Upper lobe of left lung (tissue), 6 donors: Measurements from ENCODE around the gene BOD1L2. TPM values are rescaled to one million over a fixed set of nuclear protein-coding genes. Genes with fewer than 3 reads are reported as not detected.

Experiments used
- ATAC-seq, 2 donors: fragments of 200-7000 bp; cut with Tn5 transposase; one replicate each; pipeline ENCODE4 v1.9.1; 2022; ENCODE audit warnings: mild to moderate bottlenecking in 2 of 2, moderate library complexity in 2 of 2; ENCODE audit not compliant: low FRiP score in 2 of 2
- DNase-seq, 2 donors: peaks; one replicate each; pipeline ENCODE4 v3.0.0-alpha.2; 2019 to 2020
- H3K27ac ChIP-seq, 4 donors: fragments of 200-600 bp; sonication (generic); one replicate each; pipeline ENCODE4 v1.5.1; 2016 to 2019
- H3K27me3 ChIP-seq, 4 donors: fragments of 200-600 bp; sonication (generic); one replicate each; pipeline ENCODE4 v1.5.1; 2017 to 2019
- H3K36me3 ChIP-seq, 4 donors: fragments of 200-600 bp; sonication (generic); one replicate each; pipeline ENCODE4 v1.5.1; 2016 to 2019
- H3K4me1 ChIP-seq, 4 donors: fragments of 200-600 bp; sonication (generic); one replicate each; pipeline ENCODE4 v1.5.1; 2018 to 2019
- H3K4me3 ChIP-seq, 4 donors: fragments of 200-600 bp; sonication (generic); one replicate each; pipeline ENCODE4 v1.5.1; 2017 to 2019; ENCODE audit warnings: mild to moderate bottlenecking in 2 of 4, moderate library complexity in 1 of 4
- H3K9me3 ChIP-seq, 4 donors: fragments of 200-600 bp; sonication (generic); one replicate each; pipeline ENCODE4 v1.5.1; 2018 to 2019
- EP300 ChIP-seq, 4 donors: sonication (generic); formaldehyde crosslinking; IDR thresholded peaks; one replicate each; pipeline ENCODE4 v1.5.1; 2017; ENCODE audit warnings: antibody characterized with exemption in 4 of 4, control low read depth in 2 of 4
- POLR2A ChIP-seq, 4 donors: fragments of 450-650 bp; IDR thresholded peaks; one replicate each; pipeline ENCODE4 v1.5.1; 2016 to 2017; ENCODE audit warnings: antibody characterized with exemption in 4 of 4, mild to moderate bottlenecking in 2 of 4
- POLR2AphosphoS5 ChIP-seq, 2 donors: sonication (generic); formaldehyde crosslinking; IDR thresholded peaks; one replicate each; pipeline ENCODE4 v1.5.1; 2017; ENCODE audit warnings: antibody characterized with exemption in 2 of 2
- WGBS, 2 donors: methylation state at CpG; one replicate each; pipeline ENCODE4 v1.1.5; 2017 to 2018; 5-methylcytosine and 5-hydroxymethylcytosine counted together
- total RNA-seq, 6 donors: library from RNA; depleted of rRNA in 4 of 6; stranded (reverse); fragments of >200 nt in 4 of 6; gene quantifications; one replicate each; pipeline versions ENCODE4 v1.1.0 to v1.2.1, GENCODE V29; 2016 to 2021
- TF ChIP-seq, protein P1 (sequence below), 6 experiments: fragments of 450-650 bp in 4 of 6; fragments of 200-600 bp in 2 of 6; sonication (generic) in 2 of 6; IDR thresholded peaks; one replicate each; pipeline ENCODE4 v1.5.1; 2016 to 2019; ENCODE audit warnings: antibody characterized with exemption in 6 of 6
- donor health status: DM: no; HTN: no; CAD: no; lungs with moderate emphysema.
- donor health status: DM: no; HTN: yes; CAD: no; lungs with severe emphysema.

The BOD1L2 gene
- total RNA-seq, 6 donors from 2014 or later, result not detected

DNA sequence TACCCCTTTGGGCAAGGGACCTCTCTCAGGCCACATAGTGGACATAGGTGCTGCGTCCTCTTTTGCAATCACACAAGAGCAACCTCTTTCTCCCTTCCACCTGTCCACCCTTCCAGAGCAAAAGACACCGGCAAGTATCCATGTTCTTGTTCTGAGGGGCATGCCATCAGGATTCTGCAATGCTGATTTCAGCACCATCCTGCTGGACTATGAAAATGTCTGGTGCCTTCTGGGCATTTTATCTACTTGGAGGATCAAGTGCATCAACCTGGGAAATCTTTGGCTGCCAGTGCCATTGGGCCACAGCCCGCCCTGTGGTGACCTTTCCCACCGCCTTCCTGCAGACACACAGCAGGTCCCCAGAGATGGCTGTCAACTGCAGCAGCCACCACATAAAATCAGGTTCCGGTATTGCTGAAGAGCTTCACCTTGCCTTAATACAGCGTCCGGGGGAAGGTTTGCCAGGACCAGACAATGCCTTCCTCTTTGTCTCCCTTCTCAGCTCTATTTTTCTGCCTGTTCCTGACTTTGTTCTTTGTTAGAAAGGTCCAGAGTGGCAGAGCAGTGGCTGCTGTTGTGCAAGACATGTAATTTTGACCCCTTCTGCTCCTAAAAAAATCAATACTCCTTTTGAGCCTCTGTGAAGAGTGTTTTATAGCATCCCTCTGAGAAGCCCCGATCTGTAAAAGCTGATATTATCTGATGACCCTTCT lies 18.5 kb upstream of the BOD1L2 start:
- ATAC-seq (no peak), DNase-seq (no peak)
- no peaks in the 10 kb centered on the region for H3K27me3 ChIP-seq
- H3K4me3 ChIP-seq, result no peak overlapping the region
- H3K36me3 ChIP-seq, result no peaks in the 10 kb centered on the region
- TF ChIP-seq EP300 (IDR thresholded peaks at IDR 0.05) (no peak), POLR2AphosphoS5 (IDR thresholded peaks at IDR 0.05) (no peak), POLR2A (IDR thresholded peaks at IDR 0.05) (no peak)
- TF ChIP-seq, protein P1, sequence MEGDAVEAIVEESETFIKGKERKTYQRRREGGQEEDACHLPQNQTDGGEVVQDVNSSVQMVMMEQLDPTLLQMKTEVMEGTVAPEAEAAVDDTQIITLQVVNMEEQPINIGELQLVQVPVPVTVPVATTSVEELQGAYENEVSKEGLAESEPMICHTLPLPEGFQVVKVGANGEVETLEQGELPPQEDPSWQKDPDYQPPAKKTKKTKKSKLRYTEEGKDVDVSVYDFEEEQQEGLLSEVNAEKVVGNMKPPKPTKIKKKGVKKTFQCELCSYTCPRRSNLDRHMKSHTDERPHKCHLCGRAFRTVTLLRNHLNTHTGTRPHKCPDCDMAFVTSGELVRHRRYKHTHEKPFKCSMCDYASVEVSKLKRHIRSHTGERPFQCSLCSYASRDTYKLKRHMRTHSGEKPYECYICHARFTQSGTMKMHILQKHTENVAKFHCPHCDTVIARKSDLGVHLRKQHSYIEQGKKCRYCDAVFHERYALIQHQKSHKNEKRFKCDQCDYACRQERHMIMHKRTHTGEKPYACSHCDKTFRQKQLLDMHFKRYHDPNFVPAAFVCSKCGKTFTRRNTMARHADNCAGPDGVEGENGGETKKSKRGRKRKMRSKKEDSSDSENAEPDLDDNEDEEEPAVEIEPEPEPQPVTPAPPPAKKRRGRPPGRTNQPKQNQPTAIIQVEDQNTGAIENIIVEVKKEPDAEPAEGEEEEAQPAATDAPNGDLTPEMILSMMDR (IDR thresholded peaks at IDR 0.05), result no peak
- no peaks in the 10 kb centered on the region for H3K4me1 ChIP-seq
- 79 to 85% methylated on average over 8 of the region's 8 CpGs for WGBS, 2 donors
- no peaks in the 10 kb centered on the region for H3K9me3 ChIP-seq
- no peak overlapping the region for H3K27ac ChIP-seq

DNA sequence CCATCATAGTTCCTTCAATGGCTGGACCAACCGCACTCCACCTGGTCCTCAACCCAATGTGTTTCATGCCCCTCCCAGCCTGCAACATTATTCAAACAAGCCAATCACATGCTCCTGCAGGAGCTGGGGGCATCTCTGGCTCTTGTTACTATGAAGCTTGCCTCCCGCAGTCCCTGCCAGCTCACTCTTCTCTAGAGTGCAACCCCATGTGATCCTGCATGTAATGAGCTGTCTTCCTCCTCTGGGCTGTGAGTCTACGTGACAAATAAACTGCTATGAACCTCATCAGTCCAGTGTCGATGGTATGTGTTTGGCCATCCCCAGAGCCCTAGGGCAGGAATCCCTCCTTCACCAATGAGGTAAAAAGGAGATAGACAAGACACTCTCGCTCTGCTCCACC lies 15.8 kb upstream of the BOD1L2 start:
- no peak overlapping the region for H3K27ac ChIP-seq
- no peaks in the 10 kb centered on the region for H3K9me3 ChIP-seq
- no peaks in the 10 kb centered on the region for H3K27me3 ChIP-seq
- no peaks in the 10 kb centered on the region for H3K4me1 ChIP-seq
- ATAC-seq (no peak), DNase-seq (no peak)
- 77 to 78% methylated on average over 5 of the region's 5 CpGs for WGBS, 2 donors
- TF ChIP-seq POLR2A (IDR thresholded peaks at IDR 0.05) (no peak), EP300 (IDR thresholded peaks at IDR 0.05) (no peak), POLR2AphosphoS5 (IDR thresholded peaks at IDR 0.05) (no peak)
- TF ChIP-seq, protein P1 (IDR thresholded peaks at IDR 0.05), result no peak
- H3K36me3 ChIP-seq, result no peaks in the 10 kb centered on the region
- no peak overlapping the region for H3K4me3 ChIP-seq

DNA sequence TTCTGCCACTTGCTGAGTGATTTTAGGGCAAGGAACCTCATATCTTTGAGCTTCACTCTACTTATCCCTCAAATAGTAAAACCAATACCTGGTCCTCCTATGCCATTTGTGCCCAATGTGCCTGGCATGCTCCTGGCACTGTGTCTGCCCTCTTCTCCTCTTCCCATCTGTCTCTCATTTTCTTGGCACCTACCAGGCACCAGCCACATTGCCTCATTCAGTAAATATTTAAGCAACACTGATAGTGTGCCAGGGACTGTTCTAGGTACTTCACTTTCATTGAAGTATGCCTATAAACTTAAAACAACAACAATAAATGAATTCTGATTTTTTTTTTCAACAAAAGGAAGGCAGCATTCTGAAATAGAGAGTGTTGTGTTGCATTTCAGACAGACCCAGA lies 15.1 kb upstream of the BOD1L2 start:
- no peak for ATAC-seq

DNA sequence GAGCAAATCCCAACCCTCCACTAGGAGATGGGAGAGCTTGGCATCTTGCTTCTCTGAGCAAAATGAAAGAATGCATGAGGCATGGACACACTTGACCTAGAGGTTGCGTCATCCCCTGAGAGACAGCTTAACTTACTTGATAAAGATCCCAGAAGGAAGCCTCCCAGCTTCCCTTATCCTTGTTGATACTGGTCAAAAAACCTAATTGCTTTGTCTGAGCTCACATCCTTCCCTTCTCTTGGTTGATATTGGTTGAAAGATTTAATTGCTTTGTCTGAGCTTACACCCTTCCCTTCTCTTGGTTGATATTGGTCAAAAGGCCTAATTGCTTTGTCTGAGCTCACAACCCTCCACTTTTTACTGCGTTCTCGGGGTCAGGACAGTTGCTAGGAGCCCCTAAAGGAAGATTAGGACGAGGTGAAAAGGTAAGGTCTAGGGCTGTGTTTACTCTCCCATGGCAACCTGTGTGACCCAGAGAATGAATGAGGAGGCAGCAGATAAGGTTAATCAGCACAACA lies 12.2 kb upstream of the BOD1L2 start:
- ATAC-seq (no peak), DNase-seq (no peak)
- Histone ChIP-seq H3K4me1 (no peaks in the 10 kb centered on the region), H3K9me3 (no peaks in the 10 kb centered on the region), H3K27ac (no peak overlapping the region), H3K4me3 (no peak overlapping the region), H3K27me3 (no peaks in the 10 kb centered on the region), H3K36me3 (no peaks in the 10 kb centered on the region)
- 29 to 43% methylated on average over 4 of the region's 4 CpGs for WGBS, 2 donors
- no peak for TF ChIP-seq POLR2A (IDR thresholded peaks at IDR 0.05)
- no peak for TF ChIP-seq EP300 (IDR thresholded peaks at IDR 0.05)
- TF ChIP-seq, protein P1 (IDR thresholded peaks at IDR 0.05), result no peak
- TF ChIP-seq POLR2AphosphoS5 (IDR thresholded peaks at IDR 0.05), result no peak

More for the DNA sequence above, 15.1 kb upstream of the BOD1L2 start:
- Histone ChIP-seq H3K27me3 (no peaks in the 10 kb centered on the region), H3K27ac (no peak overlapping the region), H3K9me3 (no peaks in the 10 kb centered on the region), H3K4me1 (no peaks in the 10 kb centered on the region), H3K36me3 (no peaks in the 10 kb centered on the region), H3K4me3 (no peak overlapping the region)
- no peak for DNase-seq
- TF ChIP-seq POLR2A (IDR thresholded peaks at IDR 0.05), result no peak
- no peak for TF ChIP-seq EP300 (IDR thresholded peaks at IDR 0.05)
- TF ChIP-seq, protein P1 (IDR thresholded peaks at IDR 0.05), result no peak
- no peak for TF ChIP-seq POLR2AphosphoS5 (IDR thresholded peaks at IDR 0.05)

DNA sequence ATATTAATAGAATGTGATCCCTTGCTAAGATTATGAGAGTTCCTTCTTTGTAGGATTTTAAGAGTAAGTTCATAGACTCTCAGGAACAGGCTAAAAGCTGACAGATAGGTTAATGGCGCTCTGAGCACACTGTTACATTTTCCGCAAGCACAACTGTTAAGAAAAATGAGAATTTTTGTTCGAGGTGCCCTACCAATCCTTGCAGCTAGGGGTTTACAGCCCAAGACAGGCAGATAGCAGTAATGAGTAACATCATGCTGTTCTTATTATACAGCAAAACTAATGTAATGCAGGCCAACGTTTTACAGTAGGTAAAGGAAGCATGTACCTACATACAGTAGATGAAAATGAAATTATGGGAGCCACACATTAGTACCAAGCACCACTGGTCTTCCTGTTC lies 11.2 kb upstream of the BOD1L2 start:
- no peaks in the 10 kb centered on the region for H3K4me1 ChIP-seq
- no peaks in the 10 kb centered on the region for H3K36me3 ChIP-seq
- H3K27ac ChIP-seq, result no peak overlapping the region
- TF ChIP-seq, protein P1 (IDR thresholded peaks at IDR 0.05), result no peak
- TF ChIP-seq POLR2AphosphoS5 (IDR thresholded peaks at IDR 0.05) (no peak), POLR2A (IDR thresholded peaks at IDR 0.05) (no peak), EP300 (IDR thresholded peaks at IDR 0.05) (no peak)
- no peak overlapping the region for H3K4me3 ChIP-seq
- H3K9me3 ChIP-seq, result no peaks in the 10 kb centered on the region
- 46 to 61% methylated on average over 4 of the region's 4 CpGs for WGBS, 2 donors
- no peaks in the 10 kb centered on the region for H3K27me3 ChIP-seq
- ATAC-seq, result no peak
- no peak for DNase-seq
